Measurements from ENCODE around the gene COLEC12. TPM values are rescaled to one million over a fixed set of nuclear protein-coding genes. Genes with fewer than 3 reads are reported as not detected.
"Not testable (repeated sequence)": the region's sequence is repeated elsewhere in the genome, so short reads cannot be mapped to it uniquely, and the experiment has no call there.

The COLEC12 gene
- polyA plus RNA-seq, 6 donors from 2014 or later: not detected

GRCh38 chr18:306608-307255 is 193.8 kb downstream of the COLEC12 start:
- no peak for DNase-seq
- ATAC-seq (ENCODE audit: low read depth in 2 of 2): no peak
- Mint-ChIP-seq H3K9me3 (peaks cover 0 to 5% (median 0%) of the 10 kb centered on the region in 7 donors), H3K36me3 (no peaks in the 10 kb centered on the region), H3K4me1 (no peaks in the 10 kb centered on the region), H3K27ac (no peak overlapping the region), H3K27me3 (peaks cover 4 to 42% (median 17%) of the 10 kb centered on the region in 3 donors), H3K4me3 (no peak overlapping the region)

GRCh38 chr18:305003-305501 is 195.4 kb downstream of the COLEC12 start:
- DNase-seq (no peak), ATAC-seq (ENCODE audit: low read depth in 2 of 2) (no peak)
- no peaks in the 10 kb centered on the region for H3K36me3 Mint-ChIP-seq
- peaks cover 4 to 27% (median 17%) of the 10 kb centered on the region in 3 donors for H3K27me3 Mint-ChIP-seq
- no peaks in the 10 kb centered on the region for H3K4me1 Mint-ChIP-seq
- H3K9me3 Mint-ChIP-seq: peaks cover 0 to 2% (median 0%) of the 10 kb centered on the region in 7 donors
- H3K27ac Mint-ChIP-seq: no peak overlapping the region
- no peak overlapping the region for H3K4me3 Mint-ChIP-seq

- ATAC-seq (ENCODE audit: low read depth in 2 of 2): no peak
- DNase-seq: no peak
- Mint-ChIP-seq H3K36me3 (no peaks in the 10 kb centered on the region), H3K4me1 (no peaks in the 10 kb centered on the region), H3K27me3 (peaks cover 4 to 27% (median 17%) of the 10 kb centered on the region in 3 donors), H3K4me3 (no peak overlapping the region), H3K9me3 (peaks cover 0 to under 1% (median 0%) of the 10 kb centered on the region in 7 donors), H3K27ac (no peak overlapping the region)
Measured at GRCh38 chr18:303607-304006, 196.9 kb downstream of the COLEC12 start.

GRCh38 chr18:303011-303410 is 197.5 kb downstream of the COLEC12 start:
- ATAC-seq (ENCODE audit: low read depth in 2 of 2): no peak
- Mint-ChIP-seq H3K9me3 (no peaks in the 10 kb centered on the region), H3K27ac (no peak overlapping the region), H3K4me3 (no peak overlapping the region), H3K36me3 (no peaks in the 10 kb centered on the region), H3K4me1 (no peaks in the 10 kb centered on the region), H3K27me3 (peaks cover 4 to 24% (median 17%) of the 10 kb centered on the region in 3 donors)
- no peak for DNase-seq

- Mint-ChIP-seq H3K36me3 (no peaks in the 10 kb centered on the region), H3K27ac (no peak overlapping the region), H3K27me3 (peaks cover 4 to 17% (median 9%) of the 10 kb centered on the region in 3 donors), H3K4me1 (no peaks in the 10 kb centered on the region), H3K9me3 (no peaks in the 10 kb centered on the region), H3K4me3 (no peak overlapping the region)
- ATAC-seq (ENCODE audit: low read depth in 2 of 2): no peak
- DNase-seq: no peak
Measured at GRCh38 chr18:302097-302496, 198.4 kb downstream of the COLEC12 start.

GRCh38 chr18:297936-298335 is 202.6 kb downstream of the COLEC12 start:
- H3K27me3 Mint-ChIP-seq: peaks cover 0 to 8% (median 3%) of the 10 kb centered on the region in 3 donors
- no peak overlapping the region for H3K27ac Mint-ChIP-seq
- no peaks in the 10 kb centered on the region for H3K36me3 Mint-ChIP-seq
- no peak overlapping the region for H3K4me3 Mint-ChIP-seq
- ATAC-seq (ENCODE audit: low read depth in 2 of 2) (no peak), DNase-seq (no peak)
- H3K9me3 Mint-ChIP-seq: peaks cover 0 to 10% (median 2%) of the 10 kb centered on the region in 7 donors
- H3K4me1 Mint-ChIP-seq: no peaks in the 10 kb centered on the region

GRCh38 chr18:295756-296490 is 204.6 kb downstream of the COLEC12 start:
- ATAC-seq (ENCODE audit: low read depth in 2 of 2): no peak
- H3K4me3 Mint-ChIP-seq: no peak overlapping the region
- no peaks in the 10 kb centered on the region for H3K36me3 Mint-ChIP-seq
- H3K4me1 Mint-ChIP-seq: no peaks in the 10 kb centered on the region
- peaks cover 0 to 10% (median 2%) of the 10 kb centered on the region in 7 donors for H3K9me3 Mint-ChIP-seq
- no peak overlapping the region for H3K27ac Mint-ChIP-seq
- peaks cover 3 to 8% (median 6%) of the 10 kb centered on the region in 3 donors for H3K27me3 Mint-ChIP-seq
- no peak for DNase-seq

GRCh38 chr18:294566-294965 is 205.9 kb downstream of the COLEC12 start:
- Mint-ChIP-seq H3K4me1 (no peaks in the 10 kb centered on the region), H3K4me3 (no peak overlapping the region)

GRCh38 chr18:293536-293935 is 207.0 kb downstream of the COLEC12 start:
- Mint-ChIP-seq H3K27me3 (peaks cover 3 to 12% (median 6%) of the 10 kb centered on the region in 3 donors), H3K27ac (no peak overlapping the region), H3K36me3 (no peaks in the 10 kb centered on the region), H3K4me1 (no peaks in the 10 kb centered on the region), H3K4me3 (no peak overlapping the region), H3K9me3 (peaks cover 0 to 15% (median 5%) of the 10 kb centered on the region in 7 donors)
- no peak for DNase-seq
- ATAC-seq (ENCODE audit: low read depth in 2 of 2): no peak

More at GRCh38 chr18:294566-294965, 205.9 kb downstream of the COLEC12 start:
- H3K36me3 Mint-ChIP-seq: no peaks in the 10 kb centered on the region
- peaks cover 3 to 8% (median 6%) of the 10 kb centered on the region in 3 donors for H3K27me3 Mint-ChIP-seq
- no peak for DNase-seq
- peaks cover 0 to 11% (median 2%) of the 10 kb centered on the region in 7 donors for H3K9me3 Mint-ChIP-seq
- no peak overlapping the region for H3K27ac Mint-ChIP-seq
- ATAC-seq (ENCODE audit: low read depth in 2 of 2): no peak

GRCh38 chr18:292271-292670 is 208.2 kb downstream of the COLEC12 start:
- Mint-ChIP-seq H3K9me3 (peaks cover 0 to 15% (median 5%) of the 10 kb centered on the region in 7 donors), H3K4me1 (no peaks in the 10 kb centered on the region), H3K36me3 (no peaks in the 10 kb centered on the region), H3K27ac (no peak overlapping the region), H3K4me3 (no peak overlapping the region), H3K27me3 (peaks cover 3 to 16% (median 6%) of the 10 kb centered on the region in 3 donors)
- DNase-seq (no peak), ATAC-seq (ENCODE audit: low read depth in 2 of 2) (no peak)

- peaks cover 0 to 15% (median 5%) of the 10 kb centered on the region in 7 donors for H3K9me3 Mint-ChIP-seq
- H3K4me3 Mint-ChIP-seq; H3K27ac Mint-ChIP-seq; H3K4me1 Mint-ChIP-seq; ATAC-seq (ENCODE audit: low read depth in 2 of 2); DNase-seq; H3K36me3 Mint-ChIP-seq; H3K27me3 Mint-ChIP-seq: not testable (repeated sequence)
Measured at GRCh38 chr18:289970-290369, 210.5 kb downstream of the COLEC12 start.

- Mint-ChIP-seq H3K9me3 (peaks cover 0 to 13% (median under 1%) of the 10 kb centered on the region in 7 donors), H3K27me3 (peaks cover 4 to 8% (median 6%) of the 10 kb centered on the region in 3 donors), H3K4me3 (no peak overlapping the region), H3K36me3 (no peaks in the 10 kb centered on the region), H3K27ac (no peak overlapping the region), H3K4me1 (no peaks in the 10 kb centered on the region)
- ATAC-seq (ENCODE audit: low read depth in 2 of 2): no peak
- no peak for DNase-seq
Measured at GRCh38 chr18:289026-289425, 211.5 kb downstream of the COLEC12 start.

- Mint-ChIP-seq H3K4me1 (no peaks in the 10 kb centered on the region), H3K4me3 (no peak overlapping the region), H3K27ac (no peak overlapping the region), H3K9me3 (peaks cover 0 to 12% (median 0%) of the 10 kb centered on the region in 7 donors), H3K36me3 (no peaks in the 10 kb centered on the region), H3K27me3 (peaks cover 4 to 15% (median 9%) of the 10 kb centered on the region in 3 donors)
- ATAC-seq (ENCODE audit: low read depth in 2 of 2): no peak
- DNase-seq: no peak
Measured at GRCh38 chr18:286515-287310, 213.8 kb downstream of the COLEC12 start.

Measured in naive B cell (primary cell).